K562 (cell line): ENCODE results near the gene CPLX3. TPM values are rescaled to one million over a fixed set of nuclear protein-coding genes. Genes with fewer than 3 reads are reported as not detected.
A peak's percentile ranks its signal among the peaks of the same experiment; 100 is the strongest.

Experiments used
- GATAD2B ChIP-seq: fragments of 450-650 bp; IDR thresholded peaks from 2 replicates; pipeline ENCODE4 v1.6.1; 2017; ENCODE audit warnings: mild to moderate bottlenecking, borderline replicate concordance
- HMG20B ChIP-seq: fragments of 250-450 bp; sonication (Bioruptor Pico); IDR thresholded peaks from 2 replicates; pipeline ENCODE4 v1.5.0; 2021; ENCODE audit warnings: mild to moderate bottlenecking
- KLF10 ChIP-seq: fragments of 250-450 bp; sonication (Bioruptor Pico); IDR thresholded peaks from 2 replicates; pipeline ENCODE4 v1.6.1; 2021; ENCODE audit warnings: matching md5 sums
- NR2F6 ChIP-seq: fragments of 450-650 bp; formaldehyde crosslinking; IDR thresholded peaks from 2 replicates; pipeline ENCODE4 v1.4.0; 2020; ENCODE audit warnings: mild to moderate bottlenecking
- WHSC1 ChIP-seq: IDR thresholded peaks from one replicate; pipeline ENCODE4 v1.6.1; 2012; ENCODE audit warnings: low read length, control low read depth, inconsistent platforms
- ZNF263 ChIP-seq: sonication (generic); formaldehyde crosslinking; IDR thresholded peaks from 2 replicates; pipeline ENCODE4 v1.8.0; 2022; ENCODE audit warnings: mild to moderate bottlenecking, missing genetic modification reagents, borderline replicate concordance
- polyA plus RNA-seq, 8 experiments: library from polyadenylated mRNA; depleted of rRNA in 4 of 8; stranded (reverse) in 5 of 8; unstranded in 3 of 8; fragments of >200 nt; fragmentation: Nextera tagmentation in 2 of 8; fragmentation: Illumina TruSeq in 1 of 8; extraction: Ambion mirVana in 2 of 8; extraction: Trizol in 1 of 8; gene quantifications; 2 replicates each; pipeline versions ENCODE4 v1.2.1 to v1.2.3, GENCODE V29; 2011 to 2014; ENCODE audit warnings: inconsistent platforms in 1 of 8, missing spikeins in 1 of 8
- total RNA-seq, 7 experiments: library from RNA; depleted of rRNA in 6 of 7; stranded (reverse); fragments of >200 nt in 6 of 7; fragmentation: Illumina TruSeq in 2 of 7; extraction: Trizol in 2 of 7; gene quantifications; 2 replicates each; pipeline versions ENCODE4 v1.2.1 to v1.2.3, GENCODE V29; 2011 to 2021; ENCODE audit warnings: low replicate concordance in 1 of 7
- TF ChIP-seq, protein P1 (sequence below): fragments of 250-450 bp; sonication (Bioruptor Pico); IDR thresholded peaks from 2 replicates; pipeline ENCODE4 v1.5.0; 2021; ENCODE audit warnings: mild to moderate bottlenecking, borderline replicate concordance
- TF ChIP-seq, protein P2 (sequence below): fragments of 250-450 bp; sonication (Bioruptor Pico); IDR thresholded peaks from 2 replicates; pipeline ENCODE4 v1.5.0; 2020; ENCODE audit warnings: mild to moderate bottlenecking
- TF ChIP-seq, protein P3 (sequence below): sonication (generic); formaldehyde crosslinking; IDR thresholded peaks from 2 replicates; pipeline ENCODE4 v1.8.1; 2023; ENCODE audit warnings: mild to moderate bottlenecking, missing genetic modification reagents
- TF ChIP-seq, protein P4 (sequence below): IDR thresholded peaks from 2 replicates; pipeline ENCODE4 v1.6.1; 2011; ENCODE audit warnings: borderline replicate concordance, low read depth, mild to moderate bottlenecking, moderate library complexity, low read length; ENCODE audit not compliant: insufficient read depth, poor library complexity, severe bottlenecking
- TF ChIP-seq, protein P5 (sequence below): fragments of 250-450 bp; sonication (Bioruptor Pico); IDR thresholded peaks from 2 replicates; pipeline ENCODE4 v1.8.0; 2022; ENCODE audit warnings: moderate library complexity, mild to moderate bottlenecking, inconsistent platforms
- TF ChIP-seq, protein P6 (sequence below), 3 experiments: IDR thresholded peaks in 2 of 3; conservative IDR thresholded peaks in 1 of 3; 2 replicates each; pipeline ENCODE4 v1.5.1; 2011 to 2012; ENCODE audit warnings: low read length in 3 of 3, mild to moderate bottlenecking in 3 of 3, control low read depth in 2 of 3, improper control_type of control experiment in 1 of 3, inconsistent platforms in 1 of 3, low read depth in 1 of 3, mixed read lengths in 1 of 3, moderate library complexity in 1 of 3; ENCODE audit not compliant: insufficient read depth in 2 of 3
- TF ChIP-seq, protein P7 (sequence below): fragments of 250-450 bp; sonication (Bioruptor Pico); IDR thresholded peaks from 2 replicates; pipeline ENCODE4 v1.8.0; 2022; ENCODE audit warnings: moderate library complexity, mild to moderate bottlenecking, inconsistent platforms

CPLX3 gene
- total and polyA plus RNA-seq, 9 of the 15 experiments (the other 6 are each of a cell fraction or from before 2014, with no cell fraction given), result not detected

DNA sequence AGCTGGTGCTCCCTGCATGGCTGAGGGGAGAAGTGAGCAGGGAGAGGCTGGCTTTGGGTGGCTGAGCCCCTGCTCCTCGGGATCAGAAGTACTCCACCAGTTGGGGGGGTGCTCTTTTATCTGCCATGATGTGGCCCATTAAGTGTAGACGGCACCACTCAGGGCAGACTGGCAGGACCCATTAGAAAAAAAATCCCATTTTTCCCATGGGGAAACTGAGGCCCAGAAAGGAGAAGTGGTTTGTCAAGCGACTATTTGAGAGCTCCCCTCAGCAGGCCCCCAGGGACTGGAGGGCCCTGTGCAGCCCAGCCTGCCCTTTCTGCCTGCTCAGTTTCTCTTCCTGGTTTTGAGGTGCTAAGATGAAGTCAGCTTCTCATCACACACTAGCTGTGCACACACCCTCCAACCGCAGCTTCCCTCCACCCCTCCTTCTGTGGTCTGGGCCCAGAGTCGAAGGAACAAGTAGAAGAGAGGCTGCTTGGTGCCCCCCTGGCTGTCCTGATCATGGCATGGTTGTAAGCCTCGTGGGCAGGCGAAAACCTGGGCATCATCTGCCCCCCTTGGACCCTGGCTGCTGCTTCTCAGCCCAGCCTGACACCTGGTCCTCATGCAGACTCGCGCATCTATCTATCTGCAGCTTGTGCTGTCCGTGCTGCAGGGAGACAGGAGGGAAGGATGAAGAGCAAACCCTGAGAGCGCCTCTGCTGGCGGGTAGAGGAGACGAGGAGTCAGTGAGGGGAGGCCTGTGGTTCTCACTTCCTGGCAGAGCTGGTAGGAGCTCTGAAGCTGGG lies 39.0 kb upstream of the CPLX3 start (continued):
- TF ChIP-seq, protein P1, sequence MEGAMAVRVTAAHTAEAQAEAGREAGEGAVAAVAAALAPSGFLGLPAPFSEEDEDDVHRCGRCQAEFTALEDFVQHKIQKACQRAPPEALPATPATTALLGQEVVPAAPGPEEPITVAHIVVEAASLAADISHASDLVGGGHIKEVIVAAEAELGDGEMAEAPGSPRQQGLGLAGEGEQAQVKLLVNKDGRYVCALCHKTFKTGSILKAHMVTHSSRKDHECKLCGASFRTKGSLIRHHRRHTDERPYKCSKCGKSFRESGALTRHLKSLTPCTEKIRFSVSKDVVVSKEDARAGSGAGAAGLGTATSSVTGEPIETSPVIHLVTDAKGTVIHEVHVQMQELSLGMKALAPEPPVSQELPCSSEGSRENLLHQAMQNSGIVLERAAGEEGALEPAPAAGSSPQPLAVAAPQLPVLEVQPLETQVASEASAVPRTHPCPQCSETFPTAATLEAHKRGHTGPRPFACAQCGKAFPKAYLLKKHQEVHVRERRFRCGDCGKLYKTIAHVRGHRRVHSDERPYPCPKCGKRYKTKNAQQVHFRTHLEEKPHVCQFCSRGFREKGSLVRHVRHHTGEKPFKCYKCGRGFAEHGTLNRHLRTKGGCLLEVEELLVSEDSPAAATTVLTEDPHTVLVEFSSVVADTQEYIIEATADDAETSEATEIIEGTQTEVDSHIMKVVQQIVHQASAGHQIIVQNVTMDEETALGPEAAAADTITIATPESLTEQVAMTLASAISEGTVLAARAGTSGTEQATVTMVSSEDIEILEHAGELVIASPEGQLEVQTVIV, result no peak
- TF ChIP-seq, protein P2, sequence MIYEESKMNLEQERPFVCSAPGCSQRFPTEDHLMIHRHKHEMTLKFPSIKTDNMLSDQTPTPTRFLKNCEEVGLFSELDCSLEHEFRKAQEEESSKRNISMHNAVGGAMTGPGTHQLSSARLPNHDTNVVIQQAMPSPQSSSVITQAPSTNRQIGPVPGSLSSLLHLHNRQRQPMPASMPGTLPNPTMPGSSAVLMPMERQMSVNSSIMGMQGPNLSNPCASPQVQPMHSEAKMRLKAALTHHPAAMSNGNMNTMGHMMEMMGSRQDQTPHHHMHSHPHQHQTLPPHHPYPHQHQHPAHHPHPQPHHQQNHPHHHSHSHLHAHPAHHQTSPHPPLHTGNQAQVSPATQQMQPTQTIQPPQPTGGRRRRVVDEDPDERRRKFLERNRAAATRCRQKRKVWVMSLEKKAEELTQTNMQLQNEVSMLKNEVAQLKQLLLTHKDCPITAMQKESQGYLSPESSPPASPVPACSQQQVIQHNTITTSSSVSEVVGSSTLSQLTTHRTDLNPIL, result no peak
- TF ChIP-seq, protein P3, sequence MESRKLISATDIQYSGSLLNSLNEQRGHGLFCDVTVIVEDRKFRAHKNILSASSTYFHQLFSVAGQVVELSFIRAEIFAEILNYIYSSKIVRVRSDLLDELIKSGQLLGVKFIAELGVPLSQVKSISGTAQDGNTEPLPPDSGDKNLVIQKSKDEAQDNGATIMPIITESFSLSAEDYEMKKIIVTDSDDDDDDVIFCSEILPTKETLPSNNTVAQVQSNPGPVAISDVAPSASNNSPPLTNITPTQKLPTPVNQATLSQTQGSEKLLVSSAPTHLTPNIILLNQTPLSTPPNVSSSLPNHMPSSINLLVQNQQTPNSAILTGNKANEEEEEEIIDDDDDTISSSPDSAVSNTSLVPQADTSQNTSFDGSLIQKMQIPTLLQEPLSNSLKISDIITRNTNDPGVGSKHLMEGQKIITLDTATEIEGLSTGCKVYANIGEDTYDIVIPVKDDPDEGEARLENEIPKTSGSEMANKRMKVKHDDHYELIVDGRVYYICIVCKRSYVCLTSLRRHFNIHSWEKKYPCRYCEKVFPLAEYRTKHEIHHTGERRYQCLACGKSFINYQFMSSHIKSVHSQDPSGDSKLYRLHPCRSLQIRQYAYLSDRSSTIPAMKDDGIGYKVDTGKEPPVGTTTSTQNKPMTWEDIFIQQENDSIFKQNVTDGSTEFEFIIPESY, result 0 out of 2 replicates have a peak, but pooled peaks have one; percentile 35
- TF ChIP-seq ZNF263 (CRISPR knock-in tag) (peak; percentile 11; the same call in 1 of the 2 replicates), HMG20B (CRISPR knock-in tag) (no peak), WHSC1 (no peak), NR2F6 (CRISPR knock-in tag) (no peak), KLF10 (no peak), GATAD2B (no peak)
- TF ChIP-seq, protein P4, sequence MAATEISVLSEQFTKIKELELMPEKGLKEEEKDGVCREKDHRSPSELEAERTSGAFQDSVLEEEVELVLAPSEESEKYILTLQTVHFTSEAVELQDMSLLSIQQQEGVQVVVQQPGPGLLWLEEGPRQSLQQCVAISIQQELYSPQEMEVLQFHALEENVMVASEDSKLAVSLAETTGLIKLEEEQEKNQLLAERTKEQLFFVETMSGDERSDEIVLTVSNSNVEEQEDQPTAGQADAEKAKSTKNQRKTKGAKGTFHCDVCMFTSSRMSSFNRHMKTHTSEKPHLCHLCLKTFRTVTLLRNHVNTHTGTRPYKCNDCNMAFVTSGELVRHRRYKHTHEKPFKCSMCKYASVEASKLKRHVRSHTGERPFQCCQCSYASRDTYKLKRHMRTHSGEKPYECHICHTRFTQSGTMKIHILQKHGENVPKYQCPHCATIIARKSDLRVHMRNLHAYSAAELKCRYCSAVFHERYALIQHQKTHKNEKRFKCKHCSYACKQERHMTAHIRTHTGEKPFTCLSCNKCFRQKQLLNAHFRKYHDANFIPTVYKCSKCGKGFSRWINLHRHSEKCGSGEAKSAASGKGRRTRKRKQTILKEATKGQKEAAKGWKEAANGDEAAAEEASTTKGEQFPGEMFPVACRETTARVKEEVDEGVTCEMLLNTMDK, result peak; percentile 72
- TF ChIP-seq, protein P5, sequence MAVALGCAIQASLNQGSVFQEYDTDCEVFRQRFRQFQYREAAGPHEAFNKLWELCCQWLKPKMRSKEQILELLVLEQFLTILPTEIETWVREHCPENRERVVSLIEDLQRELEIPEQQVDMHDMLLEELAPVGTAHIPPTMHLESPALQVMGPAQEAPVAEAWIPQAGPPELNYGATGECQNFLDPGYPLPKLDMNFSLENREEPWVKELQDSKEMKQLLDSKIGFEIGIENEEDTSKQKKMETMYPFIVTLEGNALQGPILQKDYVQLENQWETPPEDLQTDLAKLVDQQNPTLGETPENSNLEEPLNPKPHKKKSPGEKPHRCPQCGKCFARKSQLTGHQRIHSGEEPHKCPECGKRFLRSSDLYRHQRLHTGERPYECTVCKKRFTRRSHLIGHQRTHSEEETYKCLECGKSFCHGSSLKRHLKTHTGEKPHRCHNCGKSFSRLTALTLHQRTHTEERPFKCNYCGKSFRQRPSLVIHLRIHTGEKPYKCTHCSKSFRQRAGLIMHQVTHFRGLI (CRISPR knock-in tag), result no peak
- TF ChIP-seq, protein P6, sequence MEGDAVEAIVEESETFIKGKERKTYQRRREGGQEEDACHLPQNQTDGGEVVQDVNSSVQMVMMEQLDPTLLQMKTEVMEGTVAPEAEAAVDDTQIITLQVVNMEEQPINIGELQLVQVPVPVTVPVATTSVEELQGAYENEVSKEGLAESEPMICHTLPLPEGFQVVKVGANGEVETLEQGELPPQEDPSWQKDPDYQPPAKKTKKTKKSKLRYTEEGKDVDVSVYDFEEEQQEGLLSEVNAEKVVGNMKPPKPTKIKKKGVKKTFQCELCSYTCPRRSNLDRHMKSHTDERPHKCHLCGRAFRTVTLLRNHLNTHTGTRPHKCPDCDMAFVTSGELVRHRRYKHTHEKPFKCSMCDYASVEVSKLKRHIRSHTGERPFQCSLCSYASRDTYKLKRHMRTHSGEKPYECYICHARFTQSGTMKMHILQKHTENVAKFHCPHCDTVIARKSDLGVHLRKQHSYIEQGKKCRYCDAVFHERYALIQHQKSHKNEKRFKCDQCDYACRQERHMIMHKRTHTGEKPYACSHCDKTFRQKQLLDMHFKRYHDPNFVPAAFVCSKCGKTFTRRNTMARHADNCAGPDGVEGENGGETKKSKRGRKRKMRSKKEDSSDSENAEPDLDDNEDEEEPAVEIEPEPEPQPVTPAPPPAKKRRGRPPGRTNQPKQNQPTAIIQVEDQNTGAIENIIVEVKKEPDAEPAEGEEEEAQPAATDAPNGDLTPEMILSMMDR (IDR thresholded peaks at IDR 0.05 in 2 of 3, conservative IDR thresholded peaks at IDR 0.05 in 1 of 3; ENCODE audit: insufficient read depth in 2 of 3, low read depth in 1 of 3, low read length in 3 of 3), result peak; percentile 60 to 76 (median 65)
- TF ChIP-seq, protein P7, sequence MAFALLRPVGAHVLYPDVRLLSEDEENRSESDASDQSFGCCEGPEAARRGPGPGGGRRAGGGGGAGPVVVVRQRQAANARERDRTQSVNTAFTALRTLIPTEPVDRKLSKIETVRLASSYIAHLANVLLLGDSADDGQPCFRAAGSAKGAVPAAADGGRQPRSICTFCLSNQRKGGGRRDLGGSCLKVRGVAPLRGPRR (CRISPR knock-in tag), result no peak
